ENCODE results near the gene NRCAM. TPM values are rescaled to one million over a fixed set of nuclear protein-coding genes. Genes with fewer than 3 reads are reported as not detected.

The NRCAM gene
- total and polyA plus RNA-seq, 5 donors from 2014 or later, result 0.27 TPM; not detected in 4

GRCh38 chr7:108146070-108146842 is 310.0 kb downstream of the NRCAM start:
- H3K4me3 Mint-ChIP-seq, result no peak overlapping the region
- Histone ChIP-seq H3K27me3 (ENCODE audit: control insufficient read depth, insufficient read depth, low read length) (peaks cover 3% of the 10 kb centered on the region), H3K9me3 (ENCODE audit: control insufficient read depth in 2 of 2, low read length in 2 of 2) (no peaks in the 10 kb centered on the region), H3K36me3 (ENCODE audit: control insufficient read depth, insufficient read depth, low read length) (no peaks in the 10 kb centered on the region), H3K4me1 (ENCODE audit: control insufficient read depth, insufficient read depth, low read length, poor library complexity, severe bottlenecking) (no peaks in the 10 kb centered on the region), H3K4me3 (ENCODE audit: low read depth, low read length) (no peak overlapping the region), H3K27ac (ENCODE audit: insufficient read depth, low read length, poor library complexity, severe bottlenecking) (no peak overlapping the region)
- ATAC-seq (ENCODE audit: low read depth in 2 of 2) (no peak), DNase-seq (peak in 2 of 3 donors; percentile 11 to 50)
- H3K27me3 Mint-ChIP-seq, result peaks cover 5% of the 10 kb centered on the region
- peaks cover 0 to 1% (median 0%) of the 10 kb centered on the region in 7 donors for H3K9me3 Mint-ChIP-seq
- H3K4me1 Mint-ChIP-seq, result no peaks in the 10 kb centered on the region
- no peaks in the 10 kb centered on the region for H3K36me3 Mint-ChIP-seq
- no peak overlapping the region for H3K27ac Mint-ChIP-seq

- Mint-ChIP-seq H3K27ac (no peak overlapping the region), H3K9me3 (peaks cover 0 to 1% (median 0%) of the 10 kb centered on the region in 7 donors), H3K36me3 (no peaks in the 10 kb centered on the region), H3K27me3 (peaks cover 4% of the 10 kb centered on the region), H3K4me1 (no peaks in the 10 kb centered on the region), H3K4me3 (no peak overlapping the region)
- H3K27me3 ChIP-seq (ENCODE audit: control insufficient read depth, insufficient read depth, low read length), result peaks cover 3% of the 10 kb centered on the region
- H3K27ac ChIP-seq (ENCODE audit: insufficient read depth, low read length, poor library complexity, severe bottlenecking), result no peak overlapping the region
- ATAC-seq (ENCODE audit: low read depth in 2 of 2) (no peak), DNase-seq (no peak)
- no peaks in the 10 kb centered on the region for H3K4me1 ChIP-seq (ENCODE audit: control insufficient read depth, insufficient read depth, low read length, poor library complexity, severe bottlenecking)
- H3K36me3 ChIP-seq (ENCODE audit: control insufficient read depth, insufficient read depth, low read length), result no peaks in the 10 kb centered on the region
- no peak overlapping the region for H3K4me3 ChIP-seq (ENCODE audit: low read depth, low read length)
- H3K9me3 ChIP-seq (ENCODE audit: control insufficient read depth in 2 of 2, low read length in 2 of 2), result no peaks in the 10 kb centered on the region
Observed at GRCh38 chr7:108145401-108145800, 310.8 kb downstream of the NRCAM start.

GRCh38 chr7:108144931-108145330 is 311.3 kb downstream of the NRCAM start:
- Mint-ChIP-seq H3K27ac (no peak overlapping the region), H3K36me3 (no peaks in the 10 kb centered on the region), H3K4me3 (no peak overlapping the region), H3K9me3 (peaks cover 0 to 1% (median 0%) of the 10 kb centered on the region in 7 donors), H3K27me3 (no peaks in the 10 kb centered on the region), H3K4me1 (no peaks in the 10 kb centered on the region)
- H3K27me3 ChIP-seq (ENCODE audit: control insufficient read depth, insufficient read depth, low read length), result peaks cover 3% of the 10 kb centered on the region
- no peaks in the 10 kb centered on the region for H3K4me1 ChIP-seq (ENCODE audit: control insufficient read depth, insufficient read depth, low read length, poor library complexity, severe bottlenecking)
- DNase-seq, result no peak
- no peaks in the 10 kb centered on the region for H3K36me3 ChIP-seq (ENCODE audit: control insufficient read depth, insufficient read depth, low read length)
- H3K9me3 ChIP-seq (ENCODE audit: control insufficient read depth in 2 of 2, low read length in 2 of 2), result no peaks in the 10 kb centered on the region
- no peak overlapping the region for H3K4me3 ChIP-seq (ENCODE audit: low read depth, low read length)
- H3K27ac ChIP-seq (ENCODE audit: insufficient read depth, low read length, poor library complexity, severe bottlenecking), result no peak overlapping the region
- no peak for ATAC-seq (ENCODE audit: low read depth in 2 of 2)

- H3K4me3 Mint-ChIP-seq, result no peak overlapping the region
Observed at GRCh38 chr7:108143658-108144420, 312.4 kb downstream of the NRCAM start.

GRCh38 chr7:108142675-108143259 is 313.5 kb downstream of the NRCAM start:
- peaks cover 0 to 1% (median 0%) of the 10 kb centered on the region in 7 donors for H3K9me3 Mint-ChIP-seq

More at GRCh38 chr7:108143658-108144420, 312.4 kb downstream of the NRCAM start:
- H3K4me1 Mint-ChIP-seq, result no peaks in the 10 kb centered on the region
- H3K36me3 Mint-ChIP-seq, result no peaks in the 10 kb centered on the region
- ATAC-seq (ENCODE audit: low read depth in 2 of 2) (no peak), DNase-seq (no peak)
- no peaks in the 10 kb centered on the region for H3K36me3 ChIP-seq (ENCODE audit: control insufficient read depth, insufficient read depth, low read length)
- H3K27me3 Mint-ChIP-seq, result no peaks in the 10 kb centered on the region
- no peak overlapping the region for H3K27ac Mint-ChIP-seq
- H3K27ac ChIP-seq (ENCODE audit: insufficient read depth, low read length, poor library complexity, severe bottlenecking), result no peak overlapping the region
- no peaks in the 10 kb centered on the region for H3K9me3 ChIP-seq (ENCODE audit: control insufficient read depth in 2 of 2, low read length in 2 of 2)
- peaks cover 3% of the 10 kb centered on the region for H3K27me3 ChIP-seq (ENCODE audit: control insufficient read depth, insufficient read depth, low read length)
- no peaks in the 10 kb centered on the region for H3K4me1 ChIP-seq (ENCODE audit: control insufficient read depth, insufficient read depth, low read length, poor library complexity, severe bottlenecking)
- no peak overlapping the region for H3K4me3 ChIP-seq (ENCODE audit: low read depth, low read length)
- H3K9me3 Mint-ChIP-seq, result peaks cover 0 to 1% (median 0%) of the 10 kb centered on the region in 7 donors

GRCh38 chr7:108142180-108142579 is 314.1 kb downstream of the NRCAM start:
- Mint-ChIP-seq H3K36me3 (no peaks in the 10 kb centered on the region), H3K27ac (no peak overlapping the region)
- no peak for ATAC-seq (ENCODE audit: low read depth in 2 of 2)

More at GRCh38 chr7:108142675-108143259, 313.5 kb downstream of the NRCAM start:
- Mint-ChIP-seq H3K36me3 (no peaks in the 10 kb centered on the region), H3K27ac (no peak overlapping the region), H3K4me1 (no peaks in the 10 kb centered on the region), H3K4me3 (no peak overlapping the region), H3K27me3 (no peaks in the 10 kb centered on the region)
- no peak for DNase-seq
- Histone ChIP-seq H3K4me1 (ENCODE audit: control insufficient read depth, insufficient read depth, low read length, poor library complexity, severe bottlenecking) (no peaks in the 10 kb centered on the region), H3K9me3 (ENCODE audit: control insufficient read depth in 2 of 2, low read length in 2 of 2) (no peaks in the 10 kb centered on the region), H3K4me3 (ENCODE audit: low read depth, low read length) (no peak overlapping the region), H3K27me3 (ENCODE audit: control insufficient read depth, insufficient read depth, low read length) (peaks cover 3% of the 10 kb centered on the region), H3K27ac (ENCODE audit: insufficient read depth, low read length, poor library complexity, severe bottlenecking) (no peak overlapping the region), H3K36me3 (ENCODE audit: control insufficient read depth, insufficient read depth, low read length) (no peaks in the 10 kb centered on the region)
- no peak for ATAC-seq (ENCODE audit: low read depth in 2 of 2)

GRCh38 chr7:108140671-108141070 is 315.6 kb downstream of the NRCAM start:
- no peaks in the 10 kb centered on the region for H3K36me3 Mint-ChIP-seq
- no peak for DNase-seq
- no peak overlapping the region for H3K4me3 ChIP-seq (ENCODE audit: low read depth, low read length)

More at GRCh38 chr7:108142180-108142579, 314.1 kb downstream of the NRCAM start:
- Mint-ChIP-seq H3K9me3 (peaks cover 0 to 1% (median 0%) of the 10 kb centered on the region in 7 donors), H3K4me1 (no peaks in the 10 kb centered on the region), H3K27me3 (no peaks in the 10 kb centered on the region), H3K4me3 (no peak overlapping the region)
- no peak for DNase-seq
- no peaks in the 10 kb centered on the region for H3K36me3 ChIP-seq (ENCODE audit: control insufficient read depth, insufficient read depth, low read length)
- H3K27me3 ChIP-seq (ENCODE audit: control insufficient read depth, insufficient read depth, low read length), result peaks cover 3% of the 10 kb centered on the region
- H3K27ac ChIP-seq (ENCODE audit: insufficient read depth, low read length, poor library complexity, severe bottlenecking), result no peak overlapping the region
- no peaks in the 10 kb centered on the region for H3K4me1 ChIP-seq (ENCODE audit: control insufficient read depth, insufficient read depth, low read length, poor library complexity, severe bottlenecking)
- no peaks in the 10 kb centered on the region for H3K9me3 ChIP-seq (ENCODE audit: control insufficient read depth in 2 of 2, low read length in 2 of 2)
- no peak overlapping the region for H3K4me3 ChIP-seq (ENCODE audit: low read depth, low read length)

More at GRCh38 chr7:108140671-108141070, 315.6 kb downstream of the NRCAM start:
- no peaks in the 10 kb centered on the region for H3K9me3 Mint-ChIP-seq
- Histone ChIP-seq H3K36me3 (ENCODE audit: control insufficient read depth, insufficient read depth, low read length) (no peaks in the 10 kb centered on the region), H3K27ac (ENCODE audit: insufficient read depth, low read length, poor library complexity, severe bottlenecking) (no peak overlapping the region), H3K9me3 (ENCODE audit: control insufficient read depth in 2 of 2, low read length in 2 of 2) (no peaks in the 10 kb centered on the region), H3K27me3 (ENCODE audit: control insufficient read depth, insufficient read depth, low read length) (peaks cover 3% of the 10 kb centered on the region), H3K4me1 (ENCODE audit: control insufficient read depth, insufficient read depth, low read length, poor library complexity, severe bottlenecking) (no peaks in the 10 kb centered on the region)
- no peaks in the 10 kb centered on the region for H3K27me3 Mint-ChIP-seq
- H3K4me1 Mint-ChIP-seq, result peaks cover 0 to 6% (median 0%) of the 10 kb centered on the region in 4 donors
- ATAC-seq (ENCODE audit: low read depth in 2 of 2), result no peak
- H3K4me3 Mint-ChIP-seq, result no peak overlapping the region
- no peak overlapping the region for H3K27ac Mint-ChIP-seq
